A549 treated with AZD9567 at 1 μM for 4 hours (cell line): Measurements from ENCODE around the gene OR4X2. TPM values are rescaled to one million over a fixed set of nuclear protein-coding genes. Genes with fewer than 3 reads are reported as not detected.

Experiments
- total RNA-seq: library from RNA; stranded (reverse); fragments of 200-300 nt; extraction: Qiagen RNA extraction; gene quantifications from 5 replicates; pipeline ENCODE4 v1.2.3, GENCODE V29; 2022; ENCODE audit not compliant: insufficient read depth

The OR4X2 gene, protein sequence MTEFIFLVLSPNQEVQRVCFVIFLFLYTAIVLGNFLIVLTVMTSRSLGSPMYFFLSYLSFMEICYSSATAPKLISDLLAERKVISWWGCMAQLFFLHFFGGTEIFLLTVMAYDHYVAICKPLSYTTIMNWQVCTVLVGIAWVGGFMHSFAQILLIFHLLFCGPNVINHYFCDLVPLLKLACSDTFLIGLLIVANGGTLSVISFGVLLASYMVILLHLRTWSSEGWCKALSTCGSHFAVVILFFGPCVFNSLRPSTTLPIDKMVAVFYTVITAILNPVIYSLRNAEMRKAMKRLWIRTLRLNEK
- total RNA-seq, result not detected in 5 replicates

GRCh38 chr11:48244804-48245203, at the start of gene OR4X2:
Gene OR4X2, plus strand, starts transcription at chr11:48245104. Its CDS starts 0 bp downstream, at chr11:48245104.

GRCh38 chr11:48216510-48216909, 28.4 kb upstream of the OR4X2 start, which contains the start of gene OR4B1:
Gene OR4B1, plus strand, starts transcription at chr11:48216810. Its CDS starts 0 bp downstream, at chr11:48216810.

GRCh38 chr11:48263423-48263911, 18.6 kb downstream of the OR4X2 start, which contains the start of gene OR4X1:
Gene OR4X1, plus strand, starts transcription at chr11:48263861. Its CDS starts 0 bp downstream, at chr11:48263861.

Other genes with a start within 250 kb of the OR4X2 start
- gene OR4B1, start 28.3 kb upstream of the OR4X2 start, total RNA-seq, result not detected in 5 replicates
- gene OR4X1, start 18.8 kb downstream of the OR4X2 start, total RNA-seq, result not detected in 5 replicates
- gene OR4S1, start 61.1 kb downstream of the OR4X2 start, total RNA-seq, result not detected in 5 replicates
- not detected in 5 replicates for gene OR4C3, start 79.8 kb downstream of the OR4X2 start, total RNA-seq
- gene OR4C5, start 121.4 kb downstream of the OR4X2 start, total RNA-seq, result not detected in 5 replicates
- not detected in 5 replicates for gene OR4A47, start 243.7 kb downstream of the OR4X2 start, total RNA-seq